Activated CD8-positive, alpha-beta T cell treated with anti-CD3 and anti-CD28 coated beads, Interleukin-2, amount 10 ng/mL, durations not matched to agents 7 days and 5 days (primary cell): ENCODE data around the gene CPSF4. TPM values are rescaled to one million over a fixed set of nuclear protein-coding genes. Genes with fewer than 3 reads are reported as not detected.

Source experiments
- ATAC-seq: fragments of 150-1000 bp; cut with Tn5 transposase; one replicate; pipeline ENCODE4 v1.10.0; 2021; ENCODE audit warnings: moderate library complexity
- CTCF ChIA-PET: fragments of 350-600 bp; sonication (Branson Sonifier 250); formaldehyde crosslinking; loops from one replicate; lab custom pipeline; 2021; ENCODE audit warnings: antibody characterized with exemption; lab: Charles Lee
- POLR2A ChIA-PET: fragments of 350-600 bp; sonication (Branson Sonifier 250); formaldehyde crosslinking; loops from one replicate; lab custom pipeline; 2021; ENCODE audit warnings: antibody characterized with exemption; lab: Charles Lee
- DNase-seq: peaks from one replicate; pipeline ENCODE4 v3.0.0-alpha.2; 2020
- H3K27ac Mint-ChIP-seq: one replicate; pipeline ENCODE4 v1.8.0; 2021; ENCODE audit warnings: mild to moderate bottlenecking, mixed read lengths
- H3K27me3 Mint-ChIP-seq: one replicate; pipeline ENCODE4 v1.8.0; 2021; ENCODE audit warnings: low read depth, mixed read lengths
- H3K36me3 Mint-ChIP-seq: one replicate; pipeline ENCODE4 v1.8.0; 2021; ENCODE audit warnings: low read depth, mixed read lengths
- H3K4me1 Mint-ChIP-seq: one replicate; pipeline ENCODE4 v1.8.0; 2021; ENCODE audit warnings: low read depth, mixed read lengths
- H3K4me3 Mint-ChIP-seq: one replicate; pipeline ENCODE4 v1.8.0; 2021; ENCODE audit warnings: mild to moderate bottlenecking, mixed read lengths
- H3K9me3 Mint-ChIP-seq: one replicate; pipeline ENCODE4 v1.8.0; 2022; ENCODE audit warnings: mixed read lengths; ENCODE audit not compliant: insufficient read depth
- total RNA-seq, 2 experiments: library from RNA; stranded (reverse); gene quantifications; one replicate each; pipeline ENCODE4 v1.2.3, GENCODE V29; 2021

The CPSF4 gene
- total RNA-seq, 2 experiments from 2014 or later, result 64.0 to 65.8 TPM

DNA sequence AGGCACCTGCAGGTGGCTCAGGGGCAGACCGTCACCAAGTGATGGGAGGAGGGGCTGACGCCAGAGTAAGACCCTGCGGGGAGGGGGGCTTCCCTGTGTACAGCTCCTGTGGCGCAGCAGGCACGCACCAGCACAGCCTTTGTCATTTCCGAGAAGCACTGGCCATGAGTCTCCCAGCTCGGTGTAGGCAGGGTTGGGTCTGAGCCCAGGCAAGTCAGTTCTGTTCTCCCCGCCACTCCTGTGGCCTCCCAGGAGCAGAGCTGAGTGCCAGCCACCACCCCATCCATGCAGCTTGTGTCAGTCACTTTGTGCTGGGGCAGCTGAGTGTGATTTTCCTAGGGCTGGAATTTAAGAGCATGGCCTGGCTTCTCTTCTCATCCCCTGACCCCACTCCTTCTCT lies 13.2 kb downstream of the CPSF4 start:
- peaks cover 62% of the 10 kb centered on the region for H3K36me3 Mint-ChIP-seq
- CTCF ChIA-PET, result no interaction called here

DNA sequence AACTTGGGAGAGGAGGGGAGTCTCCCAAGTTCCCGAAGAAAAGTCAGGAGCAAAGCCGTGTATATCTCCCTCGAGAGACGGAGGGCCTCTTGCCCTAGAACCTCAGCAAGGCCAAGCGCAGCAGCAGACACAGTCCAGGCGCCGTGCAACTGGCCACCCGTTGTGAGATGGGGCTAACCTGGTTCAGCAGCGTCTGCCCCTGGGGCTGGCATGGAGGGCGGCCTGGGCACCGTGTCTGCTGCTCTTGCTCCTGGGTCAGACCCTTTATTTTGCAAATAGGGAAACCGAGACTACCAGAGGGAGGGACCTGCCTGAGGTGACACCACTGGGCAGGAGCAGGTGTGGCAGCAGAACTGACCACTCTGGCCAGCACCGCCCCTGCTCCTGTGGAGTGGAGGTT lies 13.8 kb downstream of the CPSF4 start:
- no peak for DNase-seq
- CTCF ChIA-PET, result no interaction called here
- H3K27ac Mint-ChIP-seq, result no peak overlapping the region
- ATAC-seq, result no peak
- no peaks in the 10 kb centered on the region for H3K4me1 Mint-ChIP-seq
- peaks cover 66% of the 10 kb centered on the region for H3K36me3 Mint-ChIP-seq
- no peak overlapping the region for H3K4me3 Mint-ChIP-seq
- no peaks in the 10 kb centered on the region for H3K9me3 Mint-ChIP-seq
- no peaks in the 10 kb centered on the region for H3K27me3 Mint-ChIP-seq
- POLR2A ChIA-PET, result no interaction called here

More for the DNA sequence above, 13.2 kb downstream of the CPSF4 start:
- Mint-ChIP-seq H3K4me3 (no peak overlapping the region), H3K27me3 (no peaks in the 10 kb centered on the region), H3K4me1 (no peaks in the 10 kb centered on the region), H3K9me3 (no peaks in the 10 kb centered on the region), H3K27ac (no peak overlapping the region)
- no peak for DNase-seq
- no peak for ATAC-seq
- POLR2A ChIA-PET, result no interaction called here

- ChIA-PET POLR2A (no interaction called here), CTCF (no interaction called here)
- H3K27ac Mint-ChIP-seq, result no peak overlapping the region
Measured at GRCh38 chr7:99453105-99453504, 14.4 kb downstream of the CPSF4 start.

GRCh38 chr7:99455874-99456273 lies 17.1 kb downstream of the CPSF4 start:
- Mint-ChIP-seq H3K4me3 (no peak overlapping the region), H3K36me3 (peaks cover 68% of the 10 kb centered on the region), H3K4me1 (peaks cover 12% of the 10 kb centered on the region), H3K27ac (no peak overlapping the region), H3K27me3 (no peaks in the 10 kb centered on the region), H3K9me3 (no peaks in the 10 kb centered on the region)
- DNase-seq, result no peak
- ATAC-seq, result no peak
- ChIA-PET POLR2A (no interaction called here), CTCF (no interaction called here)

More at GRCh38 chr7:99453105-99453504, 14.4 kb downstream of the CPSF4 start:
- ATAC-seq (no peak), DNase-seq (no peak)
- Mint-ChIP-seq H3K4me1 (no peaks in the 10 kb centered on the region), H3K27me3 (no peaks in the 10 kb centered on the region), H3K9me3 (no peaks in the 10 kb centered on the region), H3K36me3 (peaks cover 65% of the 10 kb centered on the region), H3K4me3 (no peak overlapping the region)

DNA sequence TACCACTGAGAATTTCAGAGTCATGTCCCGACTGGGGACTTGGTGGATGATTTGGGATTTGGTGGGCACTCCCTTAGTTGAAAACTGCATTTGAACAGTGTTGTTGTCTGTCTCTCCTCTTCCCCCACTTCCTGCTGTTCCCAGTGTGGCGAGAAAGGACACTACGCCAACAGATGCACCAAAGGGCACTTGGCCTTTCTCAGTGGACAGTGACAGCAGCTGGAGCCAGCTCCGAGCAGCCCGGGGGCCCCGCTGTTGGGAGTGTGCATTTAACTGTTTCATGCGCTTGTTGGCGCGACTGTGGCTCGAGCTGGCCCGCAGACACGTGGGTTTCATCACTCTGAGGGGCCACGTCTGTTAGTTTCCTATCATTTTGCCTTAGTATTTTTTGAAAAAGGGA lies 17.5 kb downstream of the CPSF4 start:
- no peaks in the 10 kb centered on the region for H3K9me3 Mint-ChIP-seq
- POLR2A ChIA-PET, result no interaction called here
- H3K36me3 Mint-ChIP-seq, result peaks cover 66% of the 10 kb centered on the region
- ATAC-seq (no peak), DNase-seq (no peak)
- no peaks in the 10 kb centered on the region for H3K27me3 Mint-ChIP-seq
- peaks cover 12% of the 10 kb centered on the region for H3K4me1 Mint-ChIP-seq
- no peak overlapping the region for H3K27ac Mint-ChIP-seq
- CTCF ChIA-PET, result no interaction called here
- no peak overlapping the region for H3K4me3 Mint-ChIP-seq

DNA sequence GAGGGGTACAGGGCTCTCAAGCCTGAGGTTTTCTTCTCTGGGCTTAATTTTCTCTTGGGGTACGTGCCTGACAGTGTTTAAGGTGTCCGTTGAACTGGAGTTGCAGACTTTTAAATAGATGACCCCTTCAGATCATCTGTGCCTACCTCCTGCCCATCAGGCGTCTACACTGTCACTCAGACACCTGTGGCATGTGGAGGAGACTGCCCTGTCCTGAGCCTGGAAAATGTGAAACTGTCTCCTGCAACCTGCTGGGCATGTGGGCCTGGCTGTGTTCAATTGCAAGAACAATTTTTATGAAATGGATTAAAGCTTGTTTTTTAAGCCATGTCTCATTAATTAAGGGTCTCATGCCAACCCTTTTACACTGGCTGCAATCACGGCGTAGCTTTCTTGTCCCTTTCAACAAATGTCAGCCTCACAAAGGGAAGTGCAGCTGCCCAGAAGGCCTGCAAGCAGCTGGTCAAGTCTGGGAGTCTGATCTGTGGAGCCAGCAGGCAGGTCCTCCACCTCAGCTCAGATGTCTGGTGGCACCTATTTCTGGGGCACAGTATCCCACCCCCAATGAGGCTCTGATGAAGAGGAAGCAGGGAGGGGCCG lies 18.4 kb downstream of the CPSF4 start:
- peaks cover 12% of the 10 kb centered on the region for H3K4me1 Mint-ChIP-seq
- ATAC-seq (no peak), DNase-seq (no peak)
- peak overlapping the region; percentile 42 for H3K27ac Mint-ChIP-seq
- POLR2A ChIA-PET, result no interaction called here
- H3K36me3 Mint-ChIP-seq, result peaks cover 68% of the 10 kb centered on the region
- H3K9me3 Mint-ChIP-seq, result no peaks in the 10 kb centered on the region
- H3K27me3 Mint-ChIP-seq, result no peaks in the 10 kb centered on the region
- CTCF ChIA-PET, result no interaction called here
- no peak overlapping the region for H3K4me3 Mint-ChIP-seq

DNA sequence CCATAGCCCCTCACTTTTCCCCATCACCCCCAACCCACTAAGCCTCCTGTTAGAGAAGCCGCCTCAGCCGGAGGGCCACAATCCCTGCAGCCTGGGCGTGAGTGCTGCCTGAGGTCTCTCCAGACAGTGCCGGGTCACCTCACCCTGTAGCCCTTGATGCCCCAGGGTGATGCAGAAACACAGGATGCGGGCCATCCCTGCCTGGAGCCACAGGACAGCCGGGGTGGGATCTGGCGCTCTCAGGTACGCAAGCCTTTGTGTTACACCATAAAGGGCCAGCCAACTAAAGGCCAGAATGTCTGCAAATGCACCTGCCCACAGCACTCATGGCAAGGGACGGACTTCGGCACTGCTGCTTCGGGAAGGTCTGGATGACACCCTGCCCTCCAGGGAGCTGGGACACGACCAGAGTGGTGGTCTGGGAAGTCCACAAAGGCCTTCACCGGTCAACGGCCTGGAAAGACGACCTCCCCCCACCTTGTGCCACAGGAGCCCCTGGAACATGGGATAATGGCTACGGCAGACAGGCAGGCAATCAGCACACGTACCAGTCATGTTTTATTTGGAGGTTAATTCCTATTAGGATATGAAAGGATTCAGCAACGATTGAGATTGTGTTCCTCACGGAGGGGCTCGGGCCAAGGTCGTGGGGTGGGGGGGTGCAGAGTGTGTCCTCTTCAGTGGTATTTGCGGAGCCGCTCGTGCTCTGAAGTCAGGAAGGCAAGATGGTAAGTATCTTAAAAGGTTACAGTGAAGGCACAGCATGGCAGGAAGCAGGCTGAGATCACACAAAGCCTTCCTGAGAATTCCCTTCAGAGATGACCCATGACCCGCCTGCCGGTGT lies 19.1 kb downstream of the CPSF4 start:
- Mint-ChIP-seq H3K9me3 (no peaks in the 10 kb centered on the region), H3K27ac (no peak overlapping the region), H3K36me3 (peaks cover 67% of the 10 kb centered on the region), H3K4me3 (no peak overlapping the region), H3K4me1 (peaks cover 15% of the 10 kb centered on the region), H3K27me3 (no peaks in the 10 kb centered on the region)
- no peak for ATAC-seq
- no peak for DNase-seq
- POLR2A ChIA-PET, result no interaction called here
- CTCF ChIA-PET, result no interaction called here

DNA sequence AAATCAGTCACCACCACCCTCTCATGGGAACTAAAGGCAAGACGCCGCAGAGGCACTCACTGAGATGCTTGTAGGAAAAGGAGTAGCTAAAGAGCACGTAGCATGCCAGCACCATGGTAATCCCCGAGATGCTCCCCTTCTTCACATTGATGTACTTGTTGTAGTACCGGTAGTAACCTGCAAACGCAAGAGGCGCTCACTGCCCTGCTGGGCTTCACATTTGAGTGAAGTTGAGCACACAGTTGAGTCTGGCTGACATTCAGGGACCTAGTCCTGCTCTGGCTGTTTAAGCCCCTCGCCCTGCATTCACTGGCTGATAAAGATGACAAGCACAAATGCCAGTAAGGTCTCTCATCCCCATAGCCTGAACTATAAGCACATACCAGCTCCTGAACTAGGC lies 20.3 kb downstream of the CPSF4 start:
- Mint-ChIP-seq H3K36me3 (peaks cover 65% of the 10 kb centered on the region), H3K4me3 (no peak overlapping the region), H3K9me3 (no peaks in the 10 kb centered on the region), H3K4me1 (peaks cover 23% of the 10 kb centered on the region), H3K27ac (peak overlapping the region; percentile 15), H3K27me3 (no peaks in the 10 kb centered on the region)
- ChIA-PET CTCF (interaction anchor here (1.2 to 1.3 kb wide), 2 partner anchors 66 to 99 kb away, joined by 3 to 5 read pairs; partner anchors contain the start of gene ZNF655), POLR2A (interaction anchor here (0.6 kb wide), 1 partner anchor 616 kb away, joined by 3 read pairs; no protein-coding TSS in a partner anchor)
- DNase-seq (peak; percentile 58), ATAC-seq (peak; percentile 65)

GRCh38 chr7:99460651-99461050 lies 21.9 kb downstream of the CPSF4 start:
- peaks cover 62% of the 10 kb centered on the region for H3K36me3 Mint-ChIP-seq
- ChIA-PET CTCF (interaction anchor here (0.8 to 1.4 kb wide), 3 partner anchors 17 to 98 kb away, joined by 3 read pairs; partner anchors contain the start of gene ZNF655), POLR2A (no interaction called here)
- H3K9me3 Mint-ChIP-seq, result no peaks in the 10 kb centered on the region
- no peak for ATAC-seq
- H3K27ac Mint-ChIP-seq, result no peak overlapping the region
- no peak overlapping the region for H3K4me3 Mint-ChIP-seq
- no peaks in the 10 kb centered on the region for H3K27me3 Mint-ChIP-seq
- H3K4me1 Mint-ChIP-seq, result peaks cover 34% of the 10 kb centered on the region
- DNase-seq, result no peak

DNA sequence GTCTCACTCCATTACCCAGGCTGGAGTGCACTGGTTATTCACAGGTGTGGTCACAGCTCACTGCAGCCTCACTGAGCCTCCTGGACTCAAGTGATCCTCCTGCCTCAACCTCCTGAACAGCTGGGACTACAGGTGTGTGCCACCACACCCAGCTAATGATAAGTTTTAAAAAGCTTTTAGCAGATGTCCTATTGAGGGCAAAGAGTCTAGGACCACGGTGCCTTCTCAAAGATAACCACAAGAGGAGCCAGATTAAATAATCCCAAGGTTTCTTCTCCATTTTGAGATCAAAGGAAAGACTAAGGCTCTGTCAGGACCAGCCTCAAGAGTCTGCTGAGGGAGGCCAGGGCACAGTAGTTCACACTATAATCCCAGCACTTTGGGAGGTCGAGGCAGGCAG lies 22.5 kb downstream of the CPSF4 start:
- H3K27ac Mint-ChIP-seq, result no peak overlapping the region
- no peaks in the 10 kb centered on the region for H3K9me3 Mint-ChIP-seq
- CTCF ChIA-PET, result interaction anchor here (1.4 kb wide), 1 partner anchor 97 kb away, joined by 3 read pairs; the partner anchor contains the start of gene ZNF655
- H3K36me3 Mint-ChIP-seq, result peaks cover 65% of the 10 kb centered on the region
- ATAC-seq (no peak), DNase-seq (no peak)
- no peaks in the 10 kb centered on the region for H3K27me3 Mint-ChIP-seq
- POLR2A ChIA-PET, result no interaction called here
- H3K4me3 Mint-ChIP-seq, result no peak overlapping the region
- H3K4me1 Mint-ChIP-seq, result peaks cover 36% of the 10 kb centered on the region

- peak; percentile 13 for ATAC-seq
- ChIA-PET CTCF (interaction anchor here (1.0 to 1.2 kb wide), 2 partner anchors 9 to 27 kb away, joined by 3 to 4 read pairs; no protein-coding TSS in a partner anchor), POLR2A (interaction anchor here (1.2 to 2.4 kb wide), 3 partner anchors 40 to 93 kb away, joined by 3 to 8 read pairs (median 7); partner anchors contain the start of genes BUD31, PDAP1 and ZNF655)
- Mint-ChIP-seq H3K27me3 (no peaks in the 10 kb centered on the region), H3K9me3 (no peaks in the 10 kb centered on the region), H3K4me1 (peaks cover 33% of the 10 kb centered on the region), H3K27ac (peak overlapping the region; percentile 87), H3K4me3 (peak overlapping the region; percentile 77), H3K36me3 (peaks cover 32% of the 10 kb centered on the region)
- DNase-seq, result no peak
Measured at GRCh38 chr7:99465421-99465768, 26.7 kb downstream of the CPSF4 start.

- CTCF ChIA-PET, result no interaction called here
- ATAC-seq (no peak), DNase-seq (no peak)
- Mint-ChIP-seq H3K27ac (no peak overlapping the region), H3K36me3 (peaks cover 24% of the 10 kb centered on the region), H3K4me3 (no peak overlapping the region), H3K9me3 (no peaks in the 10 kb centered on the region), H3K4me1 (peaks cover 34% of the 10 kb centered on the region), H3K27me3 (peaks cover 2% of the 10 kb centered on the region)
- POLR2A ChIA-PET, result no interaction called here
Measured at GRCh38 chr7:99468336-99468918, 29.7 kb downstream of the CPSF4 start.
